LoVo (cell line): ENCODE results near the gene WNT3A.
"Not testable (repeated sequence)": the region's sequence is repeated elsewhere in the genome, so short reads cannot be mapped to it uniquely, and the experiment has no call there.

Experiments used
- DNase-seq: peaks from one replicate; pipeline ENCODE4 v3.0.0-alpha.2; 2016; ENCODE audit warnings: low spot score

The WNT3A gene

GRCh38 chr1:228006786-228007048, at the start of gene WNT3A:
WNT3A (plus strand) TSS chr1:228006998; CDS start chr1:228007129, 131 bp downstream.
- no peak for DNase-seq

GRCh38 chr1:227958617-227959324, 48.0 kb upstream of the WNT3A start:
- no peak for DNase-seq

GRCh38 chr1:227959325-227959860, 47.4 kb upstream of the WNT3A start:
- no peak for DNase-seq

GRCh38 chr1:227961651-227962466, 44.9 kb upstream of the WNT3A start:
- no peak for DNase-seq

GRCh38 chr1:227966733-227967132, 40.1 kb upstream of the WNT3A start:
- DNase-seq, result not testable (repeated sequence)

GRCh38 chr1:227967815-227968214, 39.0 kb upstream of the WNT3A start:
- DNase-seq, result not testable (repeated sequence)

GRCh38 chr1:227970076-227970995, 36.5 kb upstream of the WNT3A start:
- not testable (repeated sequence) for DNase-seq

GRCh38 chr1:227971216-227971615, 35.6 kb upstream of the WNT3A start:
- DNase-seq, result not testable (repeated sequence)

- DNase-seq, result not testable (repeated sequence)
These were observed 35.0 kb upstream of the WNT3A start for GRCh38 chr1:227971643-227972282.

GRCh38 chr1:227972283-227972679, 34.5 kb upstream of the WNT3A start:
- not testable (repeated sequence) for DNase-seq

- DNase-seq, result not testable (repeated sequence)
These were observed 33.9 kb upstream of the WNT3A start for GRCh38 chr1:227972843-227973374.

GRCh38 chr1:227973724-227974288, 33.0 kb upstream of the WNT3A start:
- not testable (repeated sequence) for DNase-seq

GRCh38 chr1:227975583-227976283, 31.1 kb upstream of the WNT3A start:
- DNase-seq, result not testable (repeated sequence)

GRCh38 chr1:227987181-227987580, 19.6 kb upstream of the WNT3A start:
- no peak for DNase-seq

GRCh38 chr1:227994632-227995300, 12.0 kb upstream of the WNT3A start:
- no peak for DNase-seq

GRCh38 chr1:227996187-227996950, 10.4 kb upstream of the WNT3A start:
- no peak for DNase-seq

- no peak for DNase-seq
These were observed 8.3 kb upstream of the WNT3A start for GRCh38 chr1:227998374-227999055.
